OCI-LY7 (cell line): ENCODE results near the gene ACD.

Source experiments
- EZH2phosphoT487 ChIP-seq: fragments of 200-600 bp; sonication (generic); IDR thresholded peaks from 2 replicates; pipeline ENCODE4 v1.6.1; 2018; ENCODE audit warnings: low read depth, borderline replicate concordance, mild to moderate bottlenecking, mixed run types, antibody characterized with exemption, low read length, moderate library complexity, mixed read lengths
- TF ChIP-seq, protein P1 (sequence below): fragments of 200-600 bp; sonication (generic); conservative IDR thresholded peaks from 2 replicates; pipeline ENCODE4 v1.5.1; 2014; ENCODE audit warnings: mild to moderate bottlenecking, antibody characterized with exemption, low read length, moderate library complexity, mixed read lengths

DNA sequence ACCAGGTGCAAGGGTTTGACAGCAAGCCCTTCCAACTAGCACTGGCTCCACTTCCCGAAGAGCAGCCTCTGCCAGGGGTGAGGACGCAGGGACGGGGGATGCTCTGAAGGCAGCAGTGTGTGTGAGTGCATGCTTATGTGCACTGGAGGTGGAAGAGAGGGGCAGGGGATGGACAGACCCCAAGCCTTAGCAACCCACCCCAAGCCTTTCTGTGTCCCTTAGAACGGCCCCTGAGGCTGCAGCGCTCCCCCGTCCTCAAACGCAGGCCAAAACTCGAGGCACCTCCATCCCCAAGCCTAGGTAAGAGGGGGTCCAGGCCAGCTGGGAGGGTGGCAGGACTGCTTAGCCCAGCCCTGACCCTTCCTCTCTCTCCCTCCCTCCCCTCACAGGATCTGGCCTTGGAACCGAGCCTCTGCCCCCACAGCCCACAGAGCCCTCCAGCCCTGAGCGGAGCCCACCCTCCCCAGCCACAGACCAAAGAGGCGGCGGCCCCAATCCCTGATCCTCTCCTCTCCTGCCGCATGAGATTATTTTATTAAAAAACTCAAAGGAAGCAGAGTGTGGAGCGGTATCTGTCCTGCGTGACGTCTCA is 2.9 kb downstream of the ACD start:
- TF ChIP-seq, protein P1, sequence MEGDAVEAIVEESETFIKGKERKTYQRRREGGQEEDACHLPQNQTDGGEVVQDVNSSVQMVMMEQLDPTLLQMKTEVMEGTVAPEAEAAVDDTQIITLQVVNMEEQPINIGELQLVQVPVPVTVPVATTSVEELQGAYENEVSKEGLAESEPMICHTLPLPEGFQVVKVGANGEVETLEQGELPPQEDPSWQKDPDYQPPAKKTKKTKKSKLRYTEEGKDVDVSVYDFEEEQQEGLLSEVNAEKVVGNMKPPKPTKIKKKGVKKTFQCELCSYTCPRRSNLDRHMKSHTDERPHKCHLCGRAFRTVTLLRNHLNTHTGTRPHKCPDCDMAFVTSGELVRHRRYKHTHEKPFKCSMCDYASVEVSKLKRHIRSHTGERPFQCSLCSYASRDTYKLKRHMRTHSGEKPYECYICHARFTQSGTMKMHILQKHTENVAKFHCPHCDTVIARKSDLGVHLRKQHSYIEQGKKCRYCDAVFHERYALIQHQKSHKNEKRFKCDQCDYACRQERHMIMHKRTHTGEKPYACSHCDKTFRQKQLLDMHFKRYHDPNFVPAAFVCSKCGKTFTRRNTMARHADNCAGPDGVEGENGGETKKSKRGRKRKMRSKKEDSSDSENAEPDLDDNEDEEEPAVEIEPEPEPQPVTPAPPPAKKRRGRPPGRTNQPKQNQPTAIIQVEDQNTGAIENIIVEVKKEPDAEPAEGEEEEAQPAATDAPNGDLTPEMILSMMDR = no peak
- TF ChIP-seq EZH2phosphoT487 = no peak
